Parathyroid adenoma (tissue), 2 donors: ENCODE measurements around the gene BAIAP2.

Experiments used
- H2AFZ ChIP-seq: fragments of 300-600 bp; sonication (generic); one replicate; pipeline ENCODE4 v1.7.0; 2017; ENCODE audit warnings: antibody characterized with exemption, mild to moderate bottlenecking
- H3K27ac ChIP-seq: fragments of 300-600 bp; sonication (generic); one replicate; pipeline ENCODE4 v1.7.0; 2017
- H3K27me3 ChIP-seq: fragments of 300-600 bp; sonication (generic); one replicate; pipeline ENCODE4 v1.7.0; 2017; ENCODE audit warnings: low read length; ENCODE audit not compliant: control insufficient read depth, insufficient read depth
- H3K36me3 ChIP-seq: fragments of 300-600 bp; sonication (generic); one replicate; pipeline ENCODE4 v1.7.0; 2017; ENCODE audit warnings: low read length; ENCODE audit not compliant: control insufficient read depth, insufficient read depth
- H3K4me1 ChIP-seq: fragments of 300-600 bp; sonication (generic); one replicate; pipeline ENCODE4 v1.7.0; 2017; ENCODE audit warnings: control low read depth
- H3K4me2 ChIP-seq: fragments of 300-600 bp; sonication (generic); one replicate; pipeline ENCODE4 v1.7.0; 2017; ENCODE audit warnings: low read length
- H3K4me3 ChIP-seq: fragments of 300-600 bp; sonication (generic); one replicate; pipeline ENCODE4 v1.7.0; 2017; ENCODE audit warnings: low read depth, low read length
- H3K79me2 ChIP-seq: fragments of 300-600 bp; sonication (generic); one replicate; pipeline ENCODE4 v1.7.0; 2017; ENCODE audit warnings: control low read depth
- H3K9ac ChIP-seq: fragments of 300-600 bp; sonication (generic); one replicate; pipeline ENCODE4 v1.7.0; 2017; ENCODE audit warnings: mild to moderate bottlenecking
- H3K9me3 ChIP-seq: fragments of 300-600 bp; sonication (generic); one replicate; pipeline ENCODE4 v1.7.0; 2017; ENCODE audit warnings: low read length; ENCODE audit not compliant: control insufficient read depth
- TF ChIP-seq, protein P1 (sequence below): fragments of 300-600 bp; sonication (generic); IDR thresholded peaks from one replicate; pipeline ENCODE4 v1.7.0; 2017; ENCODE audit warnings: antibody characterized with exemption, mild to moderate bottlenecking
- donor health status: primary hyperparathyroidism.

The BAIAP2 gene, protein sequence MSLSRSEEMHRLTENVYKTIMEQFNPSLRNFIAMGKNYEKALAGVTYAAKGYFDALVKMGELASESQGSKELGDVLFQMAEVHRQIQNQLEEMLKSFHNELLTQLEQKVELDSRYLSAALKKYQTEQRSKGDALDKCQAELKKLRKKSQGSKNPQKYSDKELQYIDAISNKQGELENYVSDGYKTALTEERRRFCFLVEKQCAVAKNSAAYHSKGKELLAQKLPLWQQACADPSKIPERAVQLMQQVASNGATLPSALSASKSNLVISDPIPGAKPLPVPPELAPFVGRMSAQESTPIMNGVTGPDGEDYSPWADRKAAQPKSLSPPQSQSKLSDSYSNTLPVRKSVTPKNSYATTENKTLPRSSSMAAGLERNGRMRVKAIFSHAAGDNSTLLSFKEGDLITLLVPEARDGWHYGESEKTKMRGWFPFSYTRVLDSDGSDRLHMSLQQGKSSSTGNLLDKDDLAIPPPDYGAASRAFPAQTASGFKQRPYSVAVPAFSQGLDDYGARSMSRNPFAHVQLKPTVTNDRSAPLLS

DNA sequence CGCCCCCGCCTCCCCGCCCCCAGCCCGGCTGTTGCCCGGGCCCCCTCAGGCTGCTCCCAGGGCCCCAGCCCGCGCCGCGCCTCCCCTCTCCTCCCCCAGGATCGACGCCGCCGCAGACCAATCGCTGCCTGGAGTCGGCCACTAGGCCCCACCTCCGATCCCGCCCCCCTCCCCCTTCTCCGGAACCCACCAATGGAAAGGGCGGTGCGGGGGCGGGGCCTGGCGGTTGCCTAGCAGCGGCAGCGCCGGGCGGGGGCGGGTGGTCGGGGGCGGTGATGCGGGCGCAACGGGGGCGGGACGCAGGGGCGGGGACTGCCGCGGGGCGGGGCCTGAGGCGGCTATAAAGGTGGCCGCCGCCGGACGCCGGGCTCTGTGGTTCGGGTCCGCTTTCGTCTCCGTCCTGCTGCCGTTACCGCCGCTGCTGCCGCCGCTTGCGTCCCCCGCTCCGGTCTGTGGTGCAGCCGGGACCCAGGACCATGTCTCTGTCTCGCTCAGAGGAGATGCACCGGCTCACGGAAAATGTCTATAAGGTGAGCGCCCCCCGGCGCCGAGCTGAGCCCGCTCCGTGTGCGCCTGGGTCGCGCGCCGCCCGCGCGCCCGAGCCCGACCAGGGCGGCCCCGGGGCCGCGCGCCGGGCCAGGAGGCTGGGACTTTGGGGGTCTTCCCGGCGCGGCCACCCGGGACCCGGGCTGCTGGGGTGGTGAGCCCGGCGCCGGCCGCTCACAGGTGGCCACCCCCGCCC, at the start of gene BAIAP2:
Gene BAIAP2 (plus strand): TSS at position 373 of the 742 bp plus-strand sequence. CDS start 104 bp downstream, at position 477.
- peak within 1 kb of the TSS; percentile 54 for H2AFZ ChIP-seq
- H3K36me3 ChIP-seq: no peaks in the 10 kb centered on the region
- H3K4me3 ChIP-seq: peak within 1 kb of the TSS; percentile 76
- no peaks in the 10 kb centered on the region for H3K9me3 ChIP-seq
- peak within 1 kb of the TSS; percentile 97 for H3K4me2 ChIP-seq
- H3K9ac ChIP-seq: no peak within 1 kb of the TSS
- TF ChIP-seq, protein P1, sequence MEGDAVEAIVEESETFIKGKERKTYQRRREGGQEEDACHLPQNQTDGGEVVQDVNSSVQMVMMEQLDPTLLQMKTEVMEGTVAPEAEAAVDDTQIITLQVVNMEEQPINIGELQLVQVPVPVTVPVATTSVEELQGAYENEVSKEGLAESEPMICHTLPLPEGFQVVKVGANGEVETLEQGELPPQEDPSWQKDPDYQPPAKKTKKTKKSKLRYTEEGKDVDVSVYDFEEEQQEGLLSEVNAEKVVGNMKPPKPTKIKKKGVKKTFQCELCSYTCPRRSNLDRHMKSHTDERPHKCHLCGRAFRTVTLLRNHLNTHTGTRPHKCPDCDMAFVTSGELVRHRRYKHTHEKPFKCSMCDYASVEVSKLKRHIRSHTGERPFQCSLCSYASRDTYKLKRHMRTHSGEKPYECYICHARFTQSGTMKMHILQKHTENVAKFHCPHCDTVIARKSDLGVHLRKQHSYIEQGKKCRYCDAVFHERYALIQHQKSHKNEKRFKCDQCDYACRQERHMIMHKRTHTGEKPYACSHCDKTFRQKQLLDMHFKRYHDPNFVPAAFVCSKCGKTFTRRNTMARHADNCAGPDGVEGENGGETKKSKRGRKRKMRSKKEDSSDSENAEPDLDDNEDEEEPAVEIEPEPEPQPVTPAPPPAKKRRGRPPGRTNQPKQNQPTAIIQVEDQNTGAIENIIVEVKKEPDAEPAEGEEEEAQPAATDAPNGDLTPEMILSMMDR: no peak
- peaks cover 15% of the 10 kb centered on the region for H3K4me1 ChIP-seq
- H3K27me3 ChIP-seq: no peaks in the 10 kb centered on the region
- peak within 1 kb of the TSS; percentile 9 for H3K27ac ChIP-seq
- peaks cover 6% of the 10 kb centered on the region for H3K79me2 ChIP-seq

DNA sequence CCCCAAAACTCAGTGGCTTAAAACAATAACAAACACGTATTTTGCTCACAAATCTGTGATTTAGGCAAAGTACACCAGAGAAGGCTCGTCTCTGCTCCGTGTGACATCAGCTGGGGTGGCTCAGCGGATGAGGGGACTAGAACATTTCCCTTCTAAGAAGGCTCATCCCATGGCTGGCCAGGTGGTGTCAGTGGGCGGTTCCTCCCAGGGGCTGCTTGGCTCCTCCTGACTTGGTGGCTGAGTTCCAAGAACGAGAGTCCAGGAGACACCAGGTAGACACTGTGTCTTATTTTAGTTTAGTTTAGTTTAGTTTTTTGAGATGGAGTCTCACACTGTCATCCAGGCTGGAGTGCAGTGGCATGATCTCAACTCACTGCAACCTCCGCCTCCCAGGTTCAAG, 48.9 kb upstream of the BAIAP2 start:
- no peak overlapping the region for H3K27ac ChIP-seq
- no peaks in the 10 kb centered on the region for H3K9me3 ChIP-seq
- H3K9ac ChIP-seq: no peak overlapping the region
- H3K27me3 ChIP-seq: no peaks in the 10 kb centered on the region
- no peak overlapping the region for H2AFZ ChIP-seq
- no peaks in the 10 kb centered on the region for H3K36me3 ChIP-seq
- no peak overlapping the region for H3K4me2 ChIP-seq
- H3K4me3 ChIP-seq: no peak overlapping the region
- H3K4me1 ChIP-seq: peaks cover 18% of the 10 kb centered on the region
- TF ChIP-seq, protein P1: no peak
- H3K79me2 ChIP-seq: no peaks in the 10 kb centered on the region

DNA sequence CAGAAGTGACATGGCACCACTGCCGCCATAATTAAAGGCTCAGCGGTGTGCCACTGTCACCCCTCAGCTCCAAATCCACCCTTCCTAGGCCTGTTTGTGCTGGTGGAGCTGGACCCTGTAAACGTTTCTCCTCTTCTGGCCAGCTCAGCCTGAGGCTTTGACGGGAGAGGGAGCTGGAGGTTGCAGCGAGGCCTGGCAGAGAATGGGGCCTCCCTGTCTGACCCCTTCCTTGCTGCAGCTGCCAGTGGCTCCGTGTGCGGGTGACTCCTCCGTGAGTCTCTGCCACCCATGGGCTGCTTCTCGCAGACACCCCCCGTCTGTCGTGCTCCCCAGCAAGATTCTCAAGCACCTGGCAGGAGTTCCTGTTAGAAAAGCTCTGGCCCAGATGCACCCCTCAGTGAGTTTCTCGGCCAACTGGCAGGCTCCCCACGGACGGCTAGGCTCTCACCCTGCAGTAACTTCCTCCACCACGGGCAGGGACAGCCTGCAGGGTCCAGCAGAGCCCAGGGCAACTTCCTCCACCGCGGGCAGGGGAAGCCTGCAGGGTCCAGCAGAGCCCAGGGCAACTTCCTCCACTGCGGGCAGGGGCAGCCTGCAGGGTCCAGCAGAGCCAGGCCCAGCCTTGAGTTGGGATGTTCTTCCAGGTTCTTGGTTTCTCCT, 48.0 kb upstream of the BAIAP2 start:
- Histone ChIP-seq H3K27ac (no peak overlapping the region), H3K79me2 (no peaks in the 10 kb centered on the region), H3K9ac (no peak overlapping the region)

DNA sequence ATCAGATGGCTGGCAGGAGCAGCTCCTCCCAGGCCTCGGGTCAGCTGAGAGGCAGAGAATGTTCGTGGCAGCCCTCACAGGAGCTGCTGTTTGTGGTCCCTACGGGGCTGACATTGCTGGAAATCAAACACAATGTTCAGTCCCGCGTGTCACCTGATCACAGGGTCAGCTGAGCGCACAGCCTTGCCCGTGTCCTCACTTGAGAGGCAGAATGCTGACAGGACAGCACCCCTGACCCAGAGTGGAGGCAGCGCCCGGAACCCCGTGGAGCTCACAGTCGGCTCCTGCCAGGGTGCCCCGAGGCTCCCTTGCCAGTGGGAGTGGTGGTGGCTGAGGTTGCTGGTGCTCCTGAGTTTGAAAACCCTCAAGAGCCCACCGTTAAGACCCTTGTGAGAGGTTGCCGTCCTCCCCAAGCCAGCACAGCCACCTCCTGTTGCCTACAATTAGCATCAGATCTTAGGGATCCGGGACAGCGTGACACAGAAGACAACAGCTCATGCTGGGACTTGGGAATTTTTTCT, 47.0 kb upstream of the BAIAP2 start:
- H3K4me3 ChIP-seq: peak overlapping the region; percentile 32
- H3K9me3 ChIP-seq: no peaks in the 10 kb centered on the region
- H3K9ac ChIP-seq: no peak overlapping the region
- H3K4me2 ChIP-seq: peak overlapping the region; percentile 53
- no peaks in the 10 kb centered on the region for H3K79me2 ChIP-seq
- H3K36me3 ChIP-seq: no peaks in the 10 kb centered on the region
- H2AFZ ChIP-seq: peak overlapping the region; percentile 98
- H3K27ac ChIP-seq: peak overlapping the region; percentile 65
- H3K4me1 ChIP-seq: peaks cover 18% of the 10 kb centered on the region
- no peaks in the 10 kb centered on the region for H3K27me3 ChIP-seq
- TF ChIP-seq, protein P1: no peak

More for the DNA sequence above, 48.0 kb upstream of the BAIAP2 start:
- Histone ChIP-seq H3K9me3 (no peaks in the 10 kb centered on the region), H3K27me3 (no peaks in the 10 kb centered on the region), H3K4me1 (peaks cover 18% of the 10 kb centered on the region), H3K4me3 (no peak overlapping the region), H3K36me3 (no peaks in the 10 kb centered on the region), H3K4me2 (no peak overlapping the region), H2AFZ (peak overlapping the region; percentile 98)
- TF ChIP-seq, protein P1: no peak
